GM18505 (cell line): Measurements from ENCODE around the gene YIPF2.
A peak's percentile ranks its signal among the peaks of the same experiment; 100 is the strongest.

Source experiments
- ATAC-seq: cut with Tn5 transposase; IDR thresholded peaks from one replicate; pipeline ENCODE4 v1.9.1; 2021; ENCODE audit not compliant: unreplicated experiment
- POLR2A ChIP-seq: IDR thresholded peaks from 4 replicates; pipeline ENCODE4 v1.6.1; 2011; ENCODE audit warnings: borderline replicate concordance; ENCODE audit not compliant: insufficient read depth, insufficient read length; ENCODE audit errors: extremely low read depth

Gene YIPF2

GRCh38 chr19:10922638-10923014, 5.8 kb downstream of the YIPF2 start:
- no peak for ATAC-seq
- no peak for TF ChIP-seq POLR2A

GRCh38 chr19:10921910-10922637, 6.4 kb downstream of the YIPF2 start:
- no peak for ATAC-seq
- TF ChIP-seq POLR2A: peak; percentile 16

- no peak for TF ChIP-seq POLR2A
- ATAC-seq: no peak
Observed at GRCh38 chr19:10921199-10921909, 7.1 kb downstream of the YIPF2 start.

- TF ChIP-seq POLR2A: peak; percentile 15
- no peak for ATAC-seq
Observed at GRCh38 chr19:10920781-10921180, 7.7 kb downstream of the YIPF2 start.

- TF ChIP-seq POLR2A: no peak
- ATAC-seq: no peak
Observed at GRCh38 chr19:10920288-10920655, 8.2 kb downstream of the YIPF2 start.

GRCh38 chr19:10919352-10920287, 8.8 kb downstream of the YIPF2 start:
- ATAC-seq: no peak
- TF ChIP-seq POLR2A: no peak

- no peak for ATAC-seq
- no peak for TF ChIP-seq POLR2A
Observed at GRCh38 chr19:10918359-10918758, 10.1 kb downstream of the YIPF2 start.

GRCh38 chr19:10916602-10917001, 11.8 kb downstream of the YIPF2 start:
- ATAC-seq: no peak
- TF ChIP-seq POLR2A: no peak

GRCh38 chr19:10915130-10916091, 13.0 kb downstream of the YIPF2 start:
- ATAC-seq: no peak
- no peak for TF ChIP-seq POLR2A

- ATAC-seq: no peak
- no peak for TF ChIP-seq POLR2A
Observed at GRCh38 chr19:10913716-10914340, 14.6 kb downstream of the YIPF2 start.

- no peak for ATAC-seq
Observed at GRCh38 chr19:10912619-10913018, 15.8 kb downstream of the YIPF2 start.

More at GRCh38 chr19:10912619-10913018, 15.8 kb downstream of the YIPF2 start:
- TF ChIP-seq POLR2A: no peak
